ENCODE measurements around the gene HMG20B. TPM values are rescaled to one million over a fixed set of nuclear protein-coding genes. Genes with fewer than 3 reads are reported as not detected.
"Not testable (repeated sequence)": the region's sequence is repeated elsewhere in the genome, so short reads cannot be mapped to it uniquely, and the experiment has no call there.

HMG20B gene
- polyA plus RNA-seq (2013, experiment 1 of 4): 80.1 TPM
- polyA plus RNA-seq (2013, experiment 2 of 4): 72.3 TPM
- 87.0 TPM for polyA plus RNA-seq (2013, experiment 3 of 4)
- 91.8 TPM for polyA plus RNA-seq (2013, experiment 4 of 4)

- H3K27ac ChIP-seq (ENCODE audit: insufficient read depth, low read depth, low read length, poor library complexity, severe bottlenecking): no peak within 1 kb of the TSS
- H3K4me3 ChIP-seq (ENCODE audit: insufficient read depth, low read depth, low read length): peak within 1 kb of the TSS; percentile 74
- no peaks in the 10 kb centered on the region for H3K36me3 ChIP-seq (ENCODE audit: control insufficient read depth, insufficient read depth, low read length)
- H3K27me3 ChIP-seq (ENCODE audit: control insufficient read depth, insufficient read depth, low read length, poor library complexity, severe bottlenecking): peaks cover 24% of the 10 kb centered on the region
- 0 to 1% methylated on average over 30 of the region's 30 CpGs for WGBS, 2 experiments
- H3K9me3 ChIP-seq (ENCODE audit: control insufficient read depth, low read length): no peaks in the 10 kb centered on the region
- peaks cover 9% of the 10 kb centered on the region for H3K4me1 ChIP-seq (ENCODE audit: control insufficient read depth, insufficient read depth, low read length)
Measured at GRCh38 chr19:3572855-3573161, at the start of gene HMG20B. Gene HMG20B (plus strand): TSS chr19:3572944. CDS start chr19:3573310, 366 bp downstream.

DNA sequence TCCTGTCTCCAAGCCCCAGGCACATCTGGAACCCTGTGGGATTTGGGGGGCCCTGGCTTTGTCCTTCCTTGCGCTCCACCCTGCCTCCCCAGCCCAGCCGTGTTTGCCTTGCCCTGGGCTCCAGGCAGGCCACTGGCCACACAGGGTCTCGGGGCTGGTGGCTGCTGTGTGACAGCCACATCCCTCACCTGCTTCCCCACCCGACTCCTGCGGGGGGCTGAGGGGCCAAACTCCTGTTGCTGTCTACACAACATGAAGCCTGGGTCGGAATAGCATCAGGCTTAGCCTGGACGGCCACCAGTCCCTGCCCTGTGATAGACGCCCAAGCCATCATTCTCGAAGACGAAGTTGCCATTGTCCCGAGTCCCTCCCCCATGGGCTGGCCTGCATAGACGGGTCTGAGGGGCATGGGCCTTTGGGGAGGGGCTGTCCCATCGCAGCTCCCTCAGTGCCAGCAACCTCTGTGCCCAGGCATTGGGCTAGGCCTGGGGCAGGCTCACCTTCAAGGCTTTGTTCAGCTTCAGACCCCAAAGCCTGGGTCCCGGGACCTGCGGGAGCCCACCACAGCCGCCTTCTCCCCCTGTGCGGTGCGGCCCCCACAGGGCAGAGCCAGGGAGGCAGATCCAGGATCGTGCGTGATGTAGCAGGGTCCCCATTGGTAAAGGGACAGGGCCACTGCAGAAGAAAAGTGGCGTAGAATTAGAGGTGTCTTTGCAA lies 49.2 kb upstream of the HMG20B start:
- Histone ChIP-seq H3K36me3 (ENCODE audit: control insufficient read depth, insufficient read depth, low read length) (peaks cover 9% of the 10 kb centered on the region), H3K9me3 (ENCODE audit: control insufficient read depth, low read length) (no peaks in the 10 kb centered on the region), H3K4me1 (ENCODE audit: control insufficient read depth, insufficient read depth, low read length) (no peaks in the 10 kb centered on the region), H3K4me3 (ENCODE audit: insufficient read depth, low read depth, low read length) (no peak overlapping the region), H3K27me3 (ENCODE audit: control insufficient read depth, insufficient read depth, low read length, poor library complexity, severe bottlenecking) (no peaks in the 10 kb centered on the region), H3K27ac (ENCODE audit: insufficient read depth, low read depth, low read length, poor library complexity, severe bottlenecking) (no peak overlapping the region)
- WGBS, 2 experiments: 95 to 96% methylated on average over 21 of the region's 21 CpGs

DNA sequence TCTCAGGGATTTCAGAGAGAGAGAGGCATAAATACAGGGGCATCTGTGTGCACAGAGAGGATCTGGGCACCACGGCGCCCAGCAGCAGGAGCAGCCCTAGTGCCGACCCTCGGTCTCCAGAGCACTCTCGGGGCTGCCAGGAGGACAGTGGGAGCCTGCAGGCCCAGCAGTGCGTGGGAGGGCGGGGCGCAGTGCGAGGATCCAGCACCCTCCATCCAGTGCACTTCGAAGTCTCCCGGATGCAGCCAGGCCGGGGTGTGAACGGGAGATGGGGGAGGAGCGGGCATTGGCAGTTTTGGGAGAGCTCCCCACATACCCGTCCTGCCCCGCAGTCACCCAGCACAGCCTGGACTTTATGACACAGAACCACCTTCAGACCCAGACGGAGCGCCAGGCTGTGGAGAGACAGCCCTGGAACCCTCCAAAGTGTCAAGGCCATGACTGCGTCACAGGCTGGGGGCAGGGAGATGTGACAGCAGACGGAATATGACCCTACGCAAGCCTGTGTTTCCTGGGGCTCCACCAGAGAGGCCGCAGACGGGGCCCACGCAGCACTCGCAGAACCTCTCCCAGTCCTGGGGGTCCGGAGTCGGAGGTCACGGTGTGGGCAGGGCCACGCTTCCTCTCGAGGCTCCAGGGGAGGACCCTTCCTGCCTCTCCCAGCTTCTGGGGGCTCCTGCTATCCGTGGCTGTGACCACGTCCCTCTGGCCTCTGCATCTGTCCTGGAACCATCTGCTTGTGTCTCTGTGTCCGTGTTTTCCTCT lies 48.5 kb upstream of the HMG20B start:
- WGBS, 2 experiments: 96% methylated on average over 33 of the region's 33 CpGs
- no peak overlapping the region for H3K4me3 ChIP-seq (ENCODE audit: insufficient read depth, low read depth, low read length)
- peaks cover 9% of the 10 kb centered on the region for H3K36me3 ChIP-seq (ENCODE audit: control insufficient read depth, insufficient read depth, low read length)
- H3K27ac ChIP-seq (ENCODE audit: insufficient read depth, low read depth, low read length, poor library complexity, severe bottlenecking): no peak overlapping the region
- H3K27me3 ChIP-seq (ENCODE audit: control insufficient read depth, insufficient read depth, low read length, poor library complexity, severe bottlenecking): no peaks in the 10 kb centered on the region
- no peaks in the 10 kb centered on the region for H3K9me3 ChIP-seq (ENCODE audit: control insufficient read depth, low read length)
- no peaks in the 10 kb centered on the region for H3K4me1 ChIP-seq (ENCODE audit: control insufficient read depth, insufficient read depth, low read length)

- H3K4me1 ChIP-seq (ENCODE audit: control insufficient read depth, insufficient read depth, low read length): no peaks in the 10 kb centered on the region
- H3K4me3 ChIP-seq (ENCODE audit: insufficient read depth, low read depth, low read length): no peak overlapping the region
- H3K27ac ChIP-seq (ENCODE audit: insufficient read depth, low read depth, low read length, poor library complexity, severe bottlenecking): no peak overlapping the region
- H3K36me3 ChIP-seq (ENCODE audit: control insufficient read depth, insufficient read depth, low read length): peaks cover 9% of the 10 kb centered on the region
- no peaks in the 10 kb centered on the region for H3K27me3 ChIP-seq (ENCODE audit: control insufficient read depth, insufficient read depth, low read length, poor library complexity, severe bottlenecking)
- WGBS, 2 experiments: 97% methylated on average over 20 of the region's 20 CpGs
- no peaks in the 10 kb centered on the region for H3K9me3 ChIP-seq (ENCODE audit: control insufficient read depth, low read length)
Measured at GRCh38 chr19:3524904-3525451, 47.8 kb upstream of the HMG20B start.

DNA sequence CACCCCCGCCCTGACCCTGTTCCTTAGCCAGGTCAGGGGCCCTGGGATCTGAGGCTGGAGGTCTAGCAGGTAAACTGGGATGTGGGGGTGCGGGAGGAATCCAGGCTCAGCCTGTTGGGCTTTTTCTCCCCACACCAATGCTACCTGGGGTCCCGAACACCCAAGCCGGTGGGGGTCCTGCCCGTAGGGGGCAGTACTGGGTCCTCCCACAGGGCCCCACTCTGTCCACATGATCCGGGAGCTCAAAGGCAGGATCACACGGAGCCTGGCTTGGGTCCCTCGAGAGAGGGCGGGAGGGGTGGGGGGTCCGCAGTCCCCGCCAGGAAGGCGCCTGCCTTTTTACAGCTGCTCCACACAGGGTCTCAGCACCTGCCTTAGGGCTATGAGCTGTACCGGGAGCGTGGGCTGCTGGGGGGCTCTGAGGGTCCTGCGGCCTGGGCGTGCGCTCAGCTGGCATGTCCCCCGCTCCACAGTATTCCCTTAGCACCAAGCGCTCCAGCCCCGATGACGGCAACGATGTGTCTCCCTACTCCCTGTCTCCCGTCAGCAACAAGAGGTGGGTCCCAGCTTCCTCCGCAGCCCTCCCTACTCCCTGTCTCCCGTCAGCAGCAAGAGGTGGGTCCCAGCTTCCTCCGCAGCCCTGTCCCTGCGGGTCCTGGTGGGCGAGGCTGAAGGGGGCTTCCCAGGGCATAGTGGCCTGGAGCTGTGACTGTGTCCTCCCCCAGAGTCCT lies 46.1 kb upstream of the HMG20B start:
- H3K4me1 ChIP-seq (ENCODE audit: control insufficient read depth, insufficient read depth, low read length): no peaks in the 10 kb centered on the region
- WGBS, 2 experiments: 95 to 96% methylated on average over 28 of the region's 28 CpGs
- peaks cover 21% of the 10 kb centered on the region for H3K36me3 ChIP-seq (ENCODE audit: control insufficient read depth, insufficient read depth, low read length)
- no peaks in the 10 kb centered on the region for H3K27me3 ChIP-seq (ENCODE audit: control insufficient read depth, insufficient read depth, low read length, poor library complexity, severe bottlenecking)
- no peaks in the 10 kb centered on the region for H3K9me3 ChIP-seq (ENCODE audit: control insufficient read depth, low read length)
- H3K4me3 ChIP-seq (ENCODE audit: insufficient read depth, low read depth, low read length): no peak overlapping the region
- H3K27ac ChIP-seq (ENCODE audit: insufficient read depth, low read depth, low read length, poor library complexity, severe bottlenecking): no peak overlapping the region

DNA sequence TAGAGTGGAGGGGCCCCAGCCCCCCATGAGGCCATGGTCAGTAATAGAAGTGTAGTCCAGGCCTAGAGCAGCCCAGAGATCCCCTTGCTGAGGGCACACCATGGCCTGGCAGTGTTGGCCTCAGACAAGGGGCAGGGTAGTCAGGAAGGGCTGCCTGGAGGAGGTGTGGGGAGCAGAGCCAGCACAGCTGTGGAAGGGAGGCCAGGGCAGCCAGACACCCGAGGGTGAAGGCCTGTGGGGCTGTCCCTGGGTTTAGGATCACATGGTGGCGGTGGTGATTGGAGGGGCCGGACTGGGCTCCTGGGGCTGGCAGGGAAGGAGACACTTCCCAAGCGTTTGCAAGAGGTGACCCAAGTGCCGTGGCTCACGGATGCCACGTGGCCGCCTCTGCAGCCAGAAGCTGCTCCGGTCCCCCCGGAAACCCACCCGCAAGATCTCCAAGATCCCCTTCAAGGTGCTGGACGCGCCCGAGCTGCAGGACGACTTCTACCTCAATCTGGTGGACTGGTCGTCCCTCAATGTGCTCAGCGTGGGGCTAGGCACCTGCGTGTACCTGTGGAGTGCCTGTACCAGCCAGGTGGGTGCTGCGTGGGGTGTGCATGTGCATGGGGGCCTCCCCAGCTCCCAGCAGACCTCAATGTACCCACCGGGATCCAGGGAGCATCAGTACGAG lies 45.4 kb upstream of the HMG20B start:
- peaks cover 28% of the 10 kb centered on the region for H3K36me3 ChIP-seq (ENCODE audit: control insufficient read depth, insufficient read depth, low read length)
- 96 to 97% methylated on average over 21 of the region's 21 CpGs for WGBS, 2 experiments
- no peak overlapping the region for H3K4me3 ChIP-seq (ENCODE audit: insufficient read depth, low read depth, low read length)
- no peaks in the 10 kb centered on the region for H3K4me1 ChIP-seq (ENCODE audit: control insufficient read depth, insufficient read depth, low read length)
- no peak overlapping the region for H3K27ac ChIP-seq (ENCODE audit: insufficient read depth, low read depth, low read length, poor library complexity, severe bottlenecking)
- no peaks in the 10 kb centered on the region for H3K9me3 ChIP-seq (ENCODE audit: control insufficient read depth, low read length)
- no peaks in the 10 kb centered on the region for H3K27me3 ChIP-seq (ENCODE audit: control insufficient read depth, insufficient read depth, low read length, poor library complexity, severe bottlenecking)

DNA sequence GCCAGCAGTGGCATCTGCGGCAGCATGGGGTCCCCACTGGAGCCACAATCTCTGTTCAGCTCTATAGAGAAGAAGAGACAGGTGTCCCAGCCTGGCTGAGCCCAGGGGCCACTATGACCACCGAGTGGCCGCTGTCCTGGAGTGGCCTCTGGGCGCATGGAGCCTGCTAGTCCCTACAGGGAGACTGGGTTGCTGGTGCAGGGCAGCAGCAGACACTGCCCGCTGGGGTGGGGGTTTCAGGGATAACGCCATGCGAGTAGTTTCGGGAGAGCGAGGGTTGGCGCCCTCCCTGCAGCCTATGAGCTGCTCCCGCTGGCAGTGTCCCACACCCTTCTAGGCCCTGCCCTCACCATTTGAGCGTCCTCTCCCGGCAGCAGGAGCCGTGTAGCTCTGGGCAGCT lies 44.7 kb upstream of the HMG20B start:
- WGBS, 2 experiments: 95 to 96% methylated on average over 14 of the region's 14 CpGs
- H3K4me3 ChIP-seq (ENCODE audit: insufficient read depth, low read depth, low read length): no peak overlapping the region
- peaks cover 34% of the 10 kb centered on the region for H3K36me3 ChIP-seq (ENCODE audit: control insufficient read depth, insufficient read depth, low read length)
- H3K27ac ChIP-seq (ENCODE audit: insufficient read depth, low read depth, low read length, poor library complexity, severe bottlenecking): no peak overlapping the region
- no peaks in the 10 kb centered on the region for H3K27me3 ChIP-seq (ENCODE audit: control insufficient read depth, insufficient read depth, low read length, poor library complexity, severe bottlenecking)
- H3K9me3 ChIP-seq (ENCODE audit: control insufficient read depth, low read length): no peaks in the 10 kb centered on the region
- H3K4me1 ChIP-seq (ENCODE audit: control insufficient read depth, insufficient read depth, low read length): no peaks in the 10 kb centered on the region

DNA sequence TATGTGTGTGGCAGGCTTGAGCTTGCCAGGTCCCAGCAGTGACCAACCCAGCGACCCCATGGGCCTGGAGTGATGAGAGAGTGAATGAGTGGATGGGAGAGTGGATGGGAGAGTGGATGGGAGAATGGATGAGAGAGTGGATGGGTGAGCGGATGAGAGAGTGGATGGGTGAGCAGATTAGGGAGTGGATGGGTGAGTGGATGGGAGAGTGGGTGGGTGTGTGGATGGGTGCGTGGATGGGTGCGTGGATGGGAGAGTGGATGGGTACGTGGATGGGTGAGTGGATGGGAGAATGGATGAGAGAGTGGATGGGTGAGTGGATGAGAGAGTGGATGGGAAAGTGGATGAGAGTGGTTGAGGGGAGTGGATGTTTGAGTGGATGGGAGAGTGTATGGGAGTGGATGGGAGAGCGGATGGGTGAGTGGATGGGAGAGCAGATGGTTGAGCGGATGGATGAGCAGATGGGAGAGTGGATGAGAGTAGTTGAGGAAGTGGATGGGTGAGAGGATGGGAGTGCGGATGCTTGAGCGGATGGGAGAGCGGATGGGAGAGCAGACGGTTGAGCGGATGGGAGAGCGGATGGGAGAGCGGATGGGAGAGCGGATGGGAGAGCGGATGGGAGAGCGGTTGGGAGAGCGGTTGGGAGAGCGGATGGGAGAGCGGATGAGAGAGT lies 44.1 kb upstream of the HMG20B start:
- no peaks in the 10 kb centered on the region for H3K4me1 ChIP-seq (ENCODE audit: control insufficient read depth, insufficient read depth, low read length)
- no peak overlapping the region for H3K4me3 ChIP-seq (ENCODE audit: insufficient read depth, low read depth, low read length)
- H3K27ac ChIP-seq (ENCODE audit: insufficient read depth, low read depth, low read length, poor library complexity, severe bottlenecking): no peak overlapping the region
- no peaks in the 10 kb centered on the region for H3K27me3 ChIP-seq (ENCODE audit: control insufficient read depth, insufficient read depth, low read length, poor library complexity, severe bottlenecking)
- no peaks in the 10 kb centered on the region for H3K9me3 ChIP-seq (ENCODE audit: control insufficient read depth, low read length)
- H3K36me3 ChIP-seq (ENCODE audit: control insufficient read depth, insufficient read depth, low read length): peaks cover 40% of the 10 kb centered on the region
- 97% methylated on average over 20 of the region's 20 CpGs for WGBS, 2 experiments

GRCh38 chr19:3529299-3529698 lies 43.4 kb upstream of the HMG20B start:
- H3K4me1 ChIP-seq (ENCODE audit: control insufficient read depth, insufficient read depth, low read length); H3K27ac ChIP-seq (ENCODE audit: insufficient read depth, low read depth, low read length, poor library complexity, severe bottlenecking); H3K9me3 ChIP-seq (ENCODE audit: control insufficient read depth, low read length); H3K27me3 ChIP-seq (ENCODE audit: control insufficient read depth, insufficient read depth, low read length, poor library complexity, severe bottlenecking); H3K4me3 ChIP-seq (ENCODE audit: insufficient read depth, low read depth, low read length): not testable (repeated sequence)
- 95 to 96% methylated on average over 7 of the region's 7 CpGs for WGBS, 2 experiments
- peaks cover 42% of the 10 kb centered on the region for H3K36me3 ChIP-seq (ENCODE audit: control insufficient read depth, insufficient read depth, low read length)

Measured in ectodermal cell (in vitro differentiated cells).